Measurements from ENCODE around the gene SIL1. TPM values are rescaled to one million over a fixed set of nuclear protein-coding genes. Genes with fewer than 3 reads are reported as not detected.

SIL1 gene
- total RNA-seq, 2 donors from 2014 or later, result 17.2 to 20.2 TPM

GRCh38 chr5:139094154-139095131 lies 103.7 kb downstream of the SIL1 start:
- no peaks in the 10 kb centered on the region for H3K27me3 Mint-ChIP-seq (ENCODE audit: insufficient read depth)
- H3K4me3 Mint-ChIP-seq, result no peak overlapping the region

GRCh38 chr5:139092741-139093343 lies 105.3 kb downstream of the SIL1 start:
- H3K4me1 Mint-ChIP-seq, result peaks cover 4% of the 10 kb centered on the region
- H3K27ac Mint-ChIP-seq, result no peak overlapping the region
- TF ChIP-seq, protein P1, sequence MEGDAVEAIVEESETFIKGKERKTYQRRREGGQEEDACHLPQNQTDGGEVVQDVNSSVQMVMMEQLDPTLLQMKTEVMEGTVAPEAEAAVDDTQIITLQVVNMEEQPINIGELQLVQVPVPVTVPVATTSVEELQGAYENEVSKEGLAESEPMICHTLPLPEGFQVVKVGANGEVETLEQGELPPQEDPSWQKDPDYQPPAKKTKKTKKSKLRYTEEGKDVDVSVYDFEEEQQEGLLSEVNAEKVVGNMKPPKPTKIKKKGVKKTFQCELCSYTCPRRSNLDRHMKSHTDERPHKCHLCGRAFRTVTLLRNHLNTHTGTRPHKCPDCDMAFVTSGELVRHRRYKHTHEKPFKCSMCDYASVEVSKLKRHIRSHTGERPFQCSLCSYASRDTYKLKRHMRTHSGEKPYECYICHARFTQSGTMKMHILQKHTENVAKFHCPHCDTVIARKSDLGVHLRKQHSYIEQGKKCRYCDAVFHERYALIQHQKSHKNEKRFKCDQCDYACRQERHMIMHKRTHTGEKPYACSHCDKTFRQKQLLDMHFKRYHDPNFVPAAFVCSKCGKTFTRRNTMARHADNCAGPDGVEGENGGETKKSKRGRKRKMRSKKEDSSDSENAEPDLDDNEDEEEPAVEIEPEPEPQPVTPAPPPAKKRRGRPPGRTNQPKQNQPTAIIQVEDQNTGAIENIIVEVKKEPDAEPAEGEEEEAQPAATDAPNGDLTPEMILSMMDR (conservative IDR thresholded peaks at IDR 0.05), result no peak
- no peaks in the 10 kb centered on the region for H3K9me3 Mint-ChIP-seq
- no peaks in the 10 kb centered on the region for H3K27me3 ChIP-seq (ENCODE audit: control insufficient read depth, insufficient read depth, low read length, poor library complexity, severe bottlenecking)
- no peaks in the 10 kb centered on the region for H3K9me3 ChIP-seq (ENCODE audit: control insufficient read depth, low read length)
- H3K9ac ChIP-seq (ENCODE audit: extremely low read depth, low read length, poor library complexity, severe bottlenecking), result no peak overlapping the region
- no peaks in the 10 kb centered on the region for H3K27me3 Mint-ChIP-seq (ENCODE audit: insufficient read depth)
- DNase-seq, result no peak
- H3K36me3 Mint-ChIP-seq (ENCODE audit: low read depth), result no peaks in the 10 kb centered on the region
- H3K27ac ChIP-seq (ENCODE audit: low read depth, low read length), result peak overlapping the region; percentile 81
- H3K4me3 ChIP-seq (ENCODE audit: low read length), result no peak overlapping the region
- WGBS, 2 experiments (ENCODE audit: insufficient coverage in 1 of 2, insufficient read length in 1 of 2), result 74 to 90% methylated on average over 4 to 5 of the region's 5 CpGs
- no peak overlapping the region for H3K4me3 Mint-ChIP-seq
- H3K4me1 ChIP-seq (ENCODE audit: control insufficient read depth, insufficient read depth, low read length), result no peaks in the 10 kb centered on the region
- H3K36me3 ChIP-seq (ENCODE audit: control insufficient read depth, insufficient read depth, low read length), result no peaks in the 10 kb centered on the region

More at GRCh38 chr5:139094154-139095131, 103.7 kb downstream of the SIL1 start:
- no peak overlapping the region for H3K27ac ChIP-seq (ENCODE audit: low read depth, low read length)
- H3K9ac ChIP-seq (ENCODE audit: extremely low read depth, low read length, poor library complexity, severe bottlenecking), result no peak overlapping the region
- TF ChIP-seq, protein P1 (conservative IDR thresholded peaks at IDR 0.05), result no peak
- no peaks in the 10 kb centered on the region for H3K27me3 ChIP-seq (ENCODE audit: control insufficient read depth, insufficient read depth, low read length, poor library complexity, severe bottlenecking)
- WGBS, 2 experiments (ENCODE audit: insufficient coverage in 1 of 2, insufficient read length in 1 of 2), result 76% methylated on average over 1 of the region's 1 CpG; no CpG with 5 or more reads in 1 of the 2 experiments
- H3K27ac Mint-ChIP-seq, result no peak overlapping the region
- no peaks in the 10 kb centered on the region for H3K4me1 ChIP-seq (ENCODE audit: control insufficient read depth, insufficient read depth, low read length)
- H3K4me1 Mint-ChIP-seq, result no peaks in the 10 kb centered on the region
- no peaks in the 10 kb centered on the region for H3K9me3 ChIP-seq (ENCODE audit: control insufficient read depth, low read length)
- H3K9me3 Mint-ChIP-seq, result no peaks in the 10 kb centered on the region
- H3K36me3 Mint-ChIP-seq (ENCODE audit: low read depth), result no peaks in the 10 kb centered on the region
- no peak overlapping the region for H3K4me3 ChIP-seq (ENCODE audit: low read length)
- no peaks in the 10 kb centered on the region for H3K36me3 ChIP-seq (ENCODE audit: control insufficient read depth, insufficient read depth, low read length)
- DNase-seq, result no peak

DNA sequence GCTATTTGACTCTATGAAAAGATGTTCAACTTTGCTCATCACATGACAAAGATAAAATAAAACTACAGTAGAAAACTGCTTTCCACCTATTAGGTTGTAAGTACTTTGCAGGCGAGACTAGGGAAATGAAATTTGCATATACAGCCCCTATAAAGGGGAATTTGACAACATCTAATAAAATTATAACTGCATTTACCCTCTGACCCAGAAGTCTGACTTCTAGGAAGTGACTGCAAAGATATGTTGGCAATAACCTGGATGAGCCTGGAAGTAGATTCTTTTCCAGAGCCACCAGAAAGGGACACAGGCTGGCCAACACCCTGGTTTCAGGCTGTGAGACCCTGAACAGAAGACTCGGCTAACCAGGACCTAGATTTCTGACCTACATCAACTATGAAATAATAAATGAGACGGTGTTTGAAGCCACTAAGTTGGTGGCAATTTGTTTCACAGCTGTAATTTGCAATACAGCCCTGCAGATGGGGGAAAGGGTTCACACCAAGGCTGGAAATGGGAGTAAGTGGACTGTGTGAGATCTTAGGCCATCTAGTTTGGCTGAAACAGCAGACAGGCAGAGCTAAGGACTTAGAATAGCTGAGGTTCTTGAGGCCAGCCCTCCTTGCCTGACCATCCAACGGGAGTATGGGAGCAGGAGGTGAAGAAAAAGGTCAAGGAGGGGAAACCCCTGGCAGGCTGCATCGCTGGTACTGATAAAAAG lies 106.6 kb downstream of the SIL1 start:
- H3K9me3 ChIP-seq (ENCODE audit: control insufficient read depth, low read length), result no peaks in the 10 kb centered on the region
- no peaks in the 10 kb centered on the region for H3K4me1 ChIP-seq (ENCODE audit: control insufficient read depth, insufficient read depth, low read length)
- no peaks in the 10 kb centered on the region for H3K9me3 Mint-ChIP-seq
- no peaks in the 10 kb centered on the region for H3K36me3 Mint-ChIP-seq (ENCODE audit: low read depth)
- no peaks in the 10 kb centered on the region for H3K27me3 ChIP-seq (ENCODE audit: control insufficient read depth, insufficient read depth, low read length, poor library complexity, severe bottlenecking)
- 85% methylated on average over 5 of the region's 5 CpGs; no CpG with 5 or more reads in 1 of the 2 experiments for WGBS, 2 experiments (ENCODE audit: insufficient coverage in 1 of 2, insufficient read length in 1 of 2)
- no peaks in the 10 kb centered on the region for H3K27me3 Mint-ChIP-seq (ENCODE audit: insufficient read depth)
- peaks cover 4% of the 10 kb centered on the region for H3K4me1 Mint-ChIP-seq
- no peaks in the 10 kb centered on the region for H3K36me3 ChIP-seq (ENCODE audit: control insufficient read depth, insufficient read depth, low read length)
- H3K4me3 ChIP-seq (ENCODE audit: low read length), result no peak overlapping the region
- TF ChIP-seq, protein P1 (conservative IDR thresholded peaks at IDR 0.05), result peak; percentile 35
- H3K9ac ChIP-seq (ENCODE audit: extremely low read depth, low read length, poor library complexity, severe bottlenecking), result no peak overlapping the region
- H3K4me3 Mint-ChIP-seq, result no peak overlapping the region
- H3K27ac ChIP-seq (ENCODE audit: low read depth, low read length), result peak overlapping the region; percentile 71
- DNase-seq, result no peak
- no peak overlapping the region for H3K27ac Mint-ChIP-seq

All from endodermal cell (in vitro differentiated cells).